ENCODE results near the gene IPMK. TPM values are rescaled to one million over a fixed set of nuclear protein-coding genes. Genes with fewer than 3 reads are reported as not detected.
"Not testable (repeated sequence)": the region's sequence is repeated elsewhere in the genome, so short reads cannot be mapped to it uniquely, and the experiment has no call there.

IPMK gene
- total RNA-seq, 4 donors from 2014 or later = 0.26 to 10.8 (median 3.8) TPM

- no peaks in the 10 kb centered on the region for H3K36me3 ChIP-seq
- H3K9me3 ChIP-seq = no peaks in the 10 kb centered on the region
- H3K27ac ChIP-seq = no peak overlapping the region
- intact Hi-C loops (cut with DNase I; ENCODE audit: low total_unique reads) = no loop called here
- DNase-seq = no peak
- no peaks in the 10 kb centered on the region for H3K4me1 ChIP-seq
- TF ChIP-seq CTCF (IDR thresholded peaks at IDR 0.05) (no peak), POLR2A (IDR thresholded peaks at IDR 0.05) (no peak)
- no peak overlapping the region for H3K4me3 ChIP-seq
- no peaks in the 10 kb centered on the region for H3K27me3 ChIP-seq
Measured at GRCh38 chr10:58254644-58255043, 13.1 kb downstream of the IPMK start.

GRCh38 chr10:58253184-58253583, 14.5 kb downstream of the IPMK start:
- no peak for DNase-seq

GRCh38 chr10:58244666-58245065, 23.0 kb downstream of the IPMK start:
- H3K27ac ChIP-seq; H3K9me3 ChIP-seq; H3K4me3 ChIP-seq; H3K36me3 ChIP-seq; H3K4me1 ChIP-seq; H3K27me3 ChIP-seq; intact Hi-C loops (cut with DNase I; ENCODE audit: low total_unique reads); DNase-seq: not testable (repeated sequence)

More at GRCh38 chr10:58253184-58253583, 14.5 kb downstream of the IPMK start:
- intact Hi-C loops (cut with DNase I; ENCODE audit: low total_unique reads) = no loop called here
- no peak overlapping the region for H3K4me3 ChIP-seq
- no peaks in the 10 kb centered on the region for H3K4me1 ChIP-seq
- H3K36me3 ChIP-seq = no peaks in the 10 kb centered on the region
- no peaks in the 10 kb centered on the region for H3K9me3 ChIP-seq
- H3K27ac ChIP-seq = no peak overlapping the region
- no peak for TF ChIP-seq POLR2A (IDR thresholded peaks at IDR 0.05)
- H3K27me3 ChIP-seq = no peaks in the 10 kb centered on the region

GRCh38 chr10:58244242-58244641, 23.5 kb downstream of the IPMK start:
- H3K27me3 ChIP-seq; DNase-seq; H3K9me3 ChIP-seq; H3K27ac ChIP-seq; intact Hi-C loops (cut with DNase I; ENCODE audit: low total_unique reads); H3K4me3 ChIP-seq; H3K4me1 ChIP-seq; H3K36me3 ChIP-seq: not testable (repeated sequence)

GRCh38 chr10:58243801-58244200, 23.9 kb downstream of the IPMK start:
- H3K4me3 ChIP-seq; H3K27me3 ChIP-seq; H3K9me3 ChIP-seq; H3K4me1 ChIP-seq; intact Hi-C loops (cut with DNase I; ENCODE audit: low total_unique reads); DNase-seq; H3K36me3 ChIP-seq; H3K27ac ChIP-seq: not testable (repeated sequence)

- Histone ChIP-seq H3K27me3 (no peaks in the 10 kb centered on the region), H3K27ac (no peak overlapping the region), H3K9me3 (no peaks in the 10 kb centered on the region), H3K4me3 (no peak overlapping the region), H3K36me3 (no peaks in the 10 kb centered on the region), H3K4me1 (no peaks in the 10 kb centered on the region)
- no peak for DNase-seq
- no peak for TF ChIP-seq CTCF (IDR thresholded peaks at IDR 0.05)
- no peak for TF ChIP-seq POLR2A (IDR thresholded peaks at IDR 0.05)
- intact Hi-C loops (cut with DNase I; ENCODE audit: low total_unique reads) = no loop called here
Measured at GRCh38 chr10:58243269-58243668, 24.4 kb downstream of the IPMK start.

- Histone ChIP-seq H3K4me1 (no peaks in the 10 kb centered on the region), H3K36me3 (no peaks in the 10 kb centered on the region), H3K27ac (no peak overlapping the region), H3K27me3 (no peaks in the 10 kb centered on the region), H3K4me3 (no peak overlapping the region), H3K9me3 (no peaks in the 10 kb centered on the region)
- no peak for TF ChIP-seq POLR2A (IDR thresholded peaks at IDR 0.05)
- no peak for TF ChIP-seq CTCF (IDR thresholded peaks at IDR 0.05)
- DNase-seq = no peak
- intact Hi-C loops (cut with DNase I; ENCODE audit: low total_unique reads) = no loop called here
Measured at GRCh38 chr10:58241346-58241745, 26.3 kb downstream of the IPMK start.

All from uterus (tissue), 4 donors.